H9 (cell line): ENCODE measurements around the gene KANK4. TPM values are rescaled to one million over a fixed set of nuclear protein-coding genes. Genes with fewer than 3 reads are reported as not detected.

Source experiments
- DNase-seq: peaks from one replicate; pipeline ENCODE4 v3.0.0-alpha.2; 2017
- H2AFZ ChIP-seq: one replicate; pipeline ENCODE4 v1.6.1; 2013; ENCODE audit warnings: mild to moderate bottlenecking, low read length, control low read depth, moderate library complexity
- H2AK5ac ChIP-seq: 2 replicates; pipeline ENCODE4 v1.6.1; 2013; ENCODE audit warnings: low read length, control low read depth, mixed read lengths; ENCODE audit not compliant: insufficient read length
- H2BK120ac ChIP-seq: one replicate; pipeline ENCODE4 v1.6.1; 2013; ENCODE audit warnings: low read depth, mild to moderate bottlenecking, low read length, control low read depth, inconsistent platforms; ENCODE audit not compliant: poor library complexity, severe bottlenecking
- H2BK12ac ChIP-seq: 2 replicates; pipeline ENCODE4 v1.6.1; 2013; ENCODE audit warnings: low read length, control low read depth, mixed read lengths, low read depth; ENCODE audit not compliant: insufficient read length
- H2BK15ac ChIP-seq: 2 replicates; pipeline ENCODE4 v1.6.1; 2013; ENCODE audit warnings: low read depth, low read length, control low read depth
- H2BK20ac ChIP-seq: one replicate; pipeline ENCODE4 v1.6.1; 2013; ENCODE audit warnings: low read depth, mild to moderate bottlenecking, low read length, control low read depth, inconsistent platforms; ENCODE audit not compliant: poor library complexity, severe bottlenecking
- H2BK5ac ChIP-seq: 2 replicates; pipeline ENCODE4 v1.6.1; 2013; ENCODE audit warnings: low read length, control low read depth, mixed read lengths; ENCODE audit not compliant: insufficient read length
- H3K14ac ChIP-seq: 2 replicates; pipeline ENCODE4 v1.6.1; 2013; ENCODE audit warnings: low read length, control low read depth; ENCODE audit not compliant: insufficient read depth
- H3K18ac ChIP-seq: 2 replicates; pipeline ENCODE4 v1.6.1; 2013; ENCODE audit warnings: low read depth, mild to moderate bottlenecking, mixed read lengths, low read length, control low read depth; ENCODE audit not compliant: insufficient read length
- H3K23ac ChIP-seq: 2 replicates; pipeline ENCODE4 v1.6.1; 2013; ENCODE audit warnings: low read length, control low read depth, mixed read lengths, low read depth; ENCODE audit not compliant: insufficient read length
- H3K23me2 ChIP-seq: 2 replicates; pipeline ENCODE4 v1.6.1; 2013; ENCODE audit warnings: low read depth, mild to moderate bottlenecking, mixed read lengths, low read length, control low read depth; ENCODE audit not compliant: insufficient read length, poor library complexity, severe bottlenecking
- H3K27ac ChIP-seq: 2 replicates; pipeline ENCODE4 v1.5.1; 2013; ENCODE audit warnings: low read length, control low read depth, mixed read lengths, low read depth; ENCODE audit not compliant: insufficient read length
- H3K27me3 ChIP-seq: 2 replicates; pipeline ENCODE4 v1.6.1; 2013; ENCODE audit warnings: low read length, control low read depth, inconsistent platforms; ENCODE audit not compliant: insufficient read depth
- H3K4ac ChIP-seq: 2 replicates; pipeline ENCODE4 v1.6.1; 2013; ENCODE audit warnings: low read depth, mild to moderate bottlenecking, control low read depth, inconsistent platforms, low read length, moderate library complexity
- H3K4me1 ChIP-seq: 2 replicates; pipeline ENCODE4 v1.6.1; 2013; ENCODE audit warnings: low read length, control low read depth, inconsistent platforms; ENCODE audit not compliant: insufficient read depth
- H3K4me2 ChIP-seq: 2 replicates; pipeline ENCODE4 v1.6.1; 2013; ENCODE audit warnings: low read length, control low read depth, mixed read lengths; ENCODE audit not compliant: insufficient read length, insufficient read depth
- H3K56ac ChIP-seq: 2 replicates; pipeline ENCODE4 v1.6.1; 2013; ENCODE audit warnings: low read depth, mild to moderate bottlenecking, mixed read lengths, low read length, control low read depth; ENCODE audit not compliant: insufficient read length
- H3K79me1 ChIP-seq: 2 replicates; pipeline ENCODE4 v1.6.1; 2013; ENCODE audit warnings: low read depth, mild to moderate bottlenecking, moderate library complexity, low read length, control low read depth, inconsistent platforms; ENCODE audit not compliant: insufficient read depth, poor library complexity, severe bottlenecking
- H3K79me2 ChIP-seq: 2 replicates; pipeline ENCODE4 v1.6.1; 2013; ENCODE audit warnings: low read length, control low read depth, inconsistent platforms; ENCODE audit not compliant: insufficient read depth
- H3K9ac ChIP-seq: 2 replicates; pipeline ENCODE4 v1.6.1; 2013; ENCODE audit warnings: low read length, control low read depth, mixed read lengths; ENCODE audit not compliant: insufficient read length; ENCODE audit errors: extremely low read depth
- H3K9me3 ChIP-seq: one replicate; pipeline ENCODE4 v1.6.1; 2013; ENCODE audit warnings: low read depth, low read length, inconsistent platforms; ENCODE audit not compliant: control insufficient read depth
- H3T11ph ChIP-seq: one replicate; pipeline ENCODE4 v1.6.1; 2013; ENCODE audit warnings: mild to moderate bottlenecking, low read length, control low read depth, inconsistent platforms
- H4K20me1 ChIP-seq: one replicate; pipeline ENCODE4 v1.6.1; 2013; ENCODE audit not compliant: control insufficient read depth, insufficient read length, insufficient read depth
- H4K5ac ChIP-seq: 2 replicates; pipeline ENCODE4 v1.6.1; 2013; ENCODE audit warnings: low read depth, mild to moderate bottlenecking, mixed read lengths, low read length, control low read depth; ENCODE audit not compliant: insufficient read length
- H4K8ac ChIP-seq: replicated peaks from 2 replicates; pipeline ENCODE4 v1.6.1; 2013; ENCODE audit warnings: low read length, control low read depth, mixed read lengths, low read depth; ENCODE audit not compliant: insufficient read length
- H4K91ac ChIP-seq: 2 replicates; pipeline ENCODE4 v1.6.1; 2013; ENCODE audit warnings: low read depth, mild to moderate bottlenecking, moderate library complexity, mixed read lengths, low read length, control low read depth; ENCODE audit not compliant: insufficient read length
- H3K27ac Mint-ChIP-seq, 3 experiments: 2 replicates in 2 of 3; 3 replicates in 1 of 3; pipeline ENCODE4 v1.8.0; 2020 to 2021; ENCODE audit warnings: mixed read lengths in 3 of 3, mild to moderate bottlenecking in 1 of 3, moderate library complexity in 1 of 3
- H3K27me3 Mint-ChIP-seq: 2 replicates; pipeline ENCODE4 v1.8.0; 2021; ENCODE audit warnings: low read depth, mild to moderate bottlenecking, moderate library complexity, mixed read lengths
- H3K36me3 Mint-ChIP-seq, 3 experiments: 2 replicates in 2 of 3; 3 replicates in 1 of 3; pipeline ENCODE4 v1.8.0; 2020 to 2021; ENCODE audit warnings: low read depth in 3 of 3, mixed read lengths in 3 of 3; ENCODE audit not compliant: insufficient read depth in 1 of 3
- H3K4me1 Mint-ChIP-seq, 2 experiments: 2 replicates each; pipeline ENCODE4 v1.8.0; 2020; ENCODE audit warnings: mixed read lengths in 2 of 2
- H3K4me3 Mint-ChIP-seq, 2 experiments: 2 replicates in 1 of 2; 3 replicates in 1 of 2; pipeline ENCODE4 v1.8.0; 2020 to 2021; ENCODE audit warnings: mild to moderate bottlenecking in 2 of 2, mixed read lengths in 2 of 2, moderate library complexity in 1 of 2
- H3K9me3 Mint-ChIP-seq, 2 experiments: 2 replicates in 1 of 2; 3 replicates in 1 of 2; pipeline ENCODE4 v1.8.0; 2020; ENCODE audit warnings: mild to moderate bottlenecking in 2 of 2, mixed read lengths in 2 of 2, moderate library complexity in 1 of 2
- CTCF ChIP-seq: fragments of 200-600 bp; sonication (generic); conservative IDR thresholded peaks from 3 replicates; pipeline ENCODE4 v1.8.0; 2021; ENCODE audit warnings: antibody characterized with exemption, mild to moderate bottlenecking
- WGBS: extraction: QIAGEN DNeasy Blood & Tissue Kit; methylation state at CpG from one replicate; pipeline ENCODE4 v1.1.7; 2013; ENCODE audit warnings: missing lambda C conversion rate, low lambda C conversion rate, mixed read lengths; ENCODE audit not compliant: insufficient read length; ENCODE audit errors: extremely low coverage; 5-methylcytosine and 5-hydroxymethylcytosine counted together
- total RNA-seq: library from RNA; stranded (reverse); gene quantifications from 2 replicates; pipeline ENCODE4 v1.2.1, GENCODE V29; 2021

Gene KANK4
- total RNA-seq, 1 experiment from 2014 or later, result 0.15 TPM

GRCh38 chr1:62343911-62344310 lies 24.7 kb upstream of the KANK4 start:
- Histone ChIP-seq H2BK12ac (no peak overlapping the region), H2AK5ac (no peak overlapping the region), H3K79me1 (no peaks in the 10 kb centered on the region), H2BK20ac (no peak overlapping the region), H2BK15ac (no peak overlapping the region), H4K91ac (no peak overlapping the region), H3K9me3 (no peaks in the 10 kb centered on the region), H3K18ac (no peak overlapping the region), H3K56ac (no peak overlapping the region), H3K4me1 (no peaks in the 10 kb centered on the region), H3K79me2 (no peaks in the 10 kb centered on the region), H3K23ac (no peak overlapping the region), H3K27ac (no peak overlapping the region), H3K23me2 (no peaks in the 10 kb centered on the region), H3K4me2 (no peak overlapping the region), H2AFZ (no peak overlapping the region), H3K4ac (no peak overlapping the region), H3K14ac (no peak overlapping the region; the same call in 1 of the 2 replicates), H3K27me3 (no peaks in the 10 kb centered on the region), H2BK120ac (no peak overlapping the region), H3K9ac (no peak overlapping the region), H4K20me1 (no peaks in the 10 kb centered on the region), H3T11ph (no peak overlapping the region), H2BK5ac (no peak overlapping the region), H4K5ac (no peak overlapping the region), H4K8ac (no peak overlapping the region)
- Mint-ChIP-seq H3K27me3 (peaks cover 10% of the 10 kb centered on the region), H3K36me3 (no peaks in the 10 kb centered on the region), H3K27ac (no peak overlapping the region), H3K4me1 (peaks cover 0 to 3% of the 10 kb centered on the region in 2 experiments; a peak in 1 of 4 replicates), H3K4me3 (no peak overlapping the region), H3K9me3 (no peaks in the 10 kb centered on the region)
- no peak for DNase-seq
- WGBS, result no CpG with 5 or more reads among the region's 5 CpGs
- no peak for TF ChIP-seq CTCF
